Erythroblast (primary cell): ENCODE results near the gene EPN1.

Source experiments
- GATA1 ChIP-seq: IDR thresholded peaks from 2 replicates; pipeline ENCODE4 v1.6.1; 2011; ENCODE audit warnings: low read depth, mild to moderate bottlenecking, control low read depth, low read length, moderate library complexity
- POLR2A ChIP-seq: IDR thresholded peaks from 2 replicates; pipeline ENCODE4 v1.6.1; 2011; ENCODE audit warnings: mild to moderate bottlenecking, low read length

DNA sequence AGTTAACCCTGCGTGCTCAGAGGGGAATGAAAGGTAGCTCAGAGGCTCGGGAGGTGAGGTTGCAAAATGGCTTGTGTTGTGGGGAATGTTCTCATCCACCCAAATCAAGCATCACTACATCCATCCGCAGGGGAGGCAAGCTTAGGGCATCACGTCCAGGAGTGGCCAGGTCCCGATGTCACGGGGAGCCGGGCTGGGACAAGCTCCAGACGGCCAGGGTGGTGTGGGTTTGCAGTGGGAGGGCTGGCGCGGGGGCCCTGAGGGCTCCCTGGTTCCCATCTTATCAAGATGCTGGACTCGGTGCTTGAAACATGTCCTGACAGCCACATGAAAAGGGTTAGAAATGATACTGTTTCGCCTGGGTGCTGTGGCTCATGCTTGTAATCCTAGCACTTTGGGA, 25.8 kb downstream of the EPN1 start:
- TF ChIP-seq POLR2A: no peak
- TF ChIP-seq GATA1: no peak
